Measurements from ENCODE around the gene CCDC159.

CCDC159 gene

GRCh38 chr19:11390933-11391680, 44.8 kb downstream of the CCDC159 start:
- ATAC-seq (no peak), DNase-seq (no peak)

GRCh38 chr19:11397089-11397610, 50.8 kb downstream of the CCDC159 start:
- ATAC-seq (no peak), DNase-seq (no peak)

- no peak for ATAC-seq
- DNase-seq, result no peak
These were observed 53.3 kb downstream of the CCDC159 start for GRCh38 chr19:11399667-11400066.

- DNase-seq (no peak), ATAC-seq (no peak)
These were observed 54.5 kb downstream of the CCDC159 start for GRCh38 chr19:11400798-11401197.

GRCh38 chr19:11401808-11402543, 55.7 kb downstream of the CCDC159 start:
- ATAC-seq, result no peak

More at GRCh38 chr19:11401808-11402543, 55.7 kb downstream of the CCDC159 start:
- DNase-seq, result no peak
